Peyer's patch (tissue), 4 donors: ENCODE measurements around the gene SEMA5A.

ENCODE experiments used
- POLR2A ChIP-seq, 2 donors: fragments of 450-650 bp; IDR thresholded peaks; one replicate each; pipeline ENCODE4 v1.5.1; 2017; ENCODE audit warnings: antibody characterized with exemption in 2 of 2, mild to moderate bottlenecking in 2 of 2, moderate library complexity in 2 of 2
- TF ChIP-seq, protein P1 (sequence below), 6 experiments: fragments of 450-650 bp in 4 of 6; fragments of 200-600 bp in 2 of 6; sonication (generic) in 1 of 6; IDR thresholded peaks; one replicate each; pipeline ENCODE4 v1.5.1; 2017 to 2019; ENCODE audit warnings: antibody characterized with exemption in 6 of 6, mild to moderate bottlenecking in 3 of 6, moderate library complexity in 1 of 6

DNA sequence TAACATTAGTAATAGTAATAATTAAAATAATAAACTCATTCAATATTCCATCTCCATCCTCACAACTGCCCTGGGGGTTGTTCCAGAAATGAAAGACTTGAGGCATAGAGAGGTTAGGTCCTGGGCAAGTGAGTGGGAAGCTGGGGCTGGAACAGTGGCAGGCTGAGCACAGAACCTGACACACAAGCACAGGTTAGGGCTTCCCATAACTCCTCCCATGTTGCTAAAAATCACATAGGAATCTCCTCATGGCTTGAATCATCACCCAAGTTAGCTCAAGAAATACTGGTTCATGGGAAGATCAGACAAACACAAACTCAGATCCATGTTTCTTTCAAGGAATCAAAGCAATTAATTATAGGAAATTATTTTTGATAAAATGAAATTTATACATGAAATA, 487.7 kb downstream of the SEMA5A start:
- no peak for TF ChIP-seq POLR2A (IDR thresholded peaks at IDR 0.05)
- TF ChIP-seq, protein P1, sequence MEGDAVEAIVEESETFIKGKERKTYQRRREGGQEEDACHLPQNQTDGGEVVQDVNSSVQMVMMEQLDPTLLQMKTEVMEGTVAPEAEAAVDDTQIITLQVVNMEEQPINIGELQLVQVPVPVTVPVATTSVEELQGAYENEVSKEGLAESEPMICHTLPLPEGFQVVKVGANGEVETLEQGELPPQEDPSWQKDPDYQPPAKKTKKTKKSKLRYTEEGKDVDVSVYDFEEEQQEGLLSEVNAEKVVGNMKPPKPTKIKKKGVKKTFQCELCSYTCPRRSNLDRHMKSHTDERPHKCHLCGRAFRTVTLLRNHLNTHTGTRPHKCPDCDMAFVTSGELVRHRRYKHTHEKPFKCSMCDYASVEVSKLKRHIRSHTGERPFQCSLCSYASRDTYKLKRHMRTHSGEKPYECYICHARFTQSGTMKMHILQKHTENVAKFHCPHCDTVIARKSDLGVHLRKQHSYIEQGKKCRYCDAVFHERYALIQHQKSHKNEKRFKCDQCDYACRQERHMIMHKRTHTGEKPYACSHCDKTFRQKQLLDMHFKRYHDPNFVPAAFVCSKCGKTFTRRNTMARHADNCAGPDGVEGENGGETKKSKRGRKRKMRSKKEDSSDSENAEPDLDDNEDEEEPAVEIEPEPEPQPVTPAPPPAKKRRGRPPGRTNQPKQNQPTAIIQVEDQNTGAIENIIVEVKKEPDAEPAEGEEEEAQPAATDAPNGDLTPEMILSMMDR (IDR thresholded peaks at IDR 0.05) = no peak
